ENCODE measurements around the gene NAMPT.

Gene NAMPT

DNA sequence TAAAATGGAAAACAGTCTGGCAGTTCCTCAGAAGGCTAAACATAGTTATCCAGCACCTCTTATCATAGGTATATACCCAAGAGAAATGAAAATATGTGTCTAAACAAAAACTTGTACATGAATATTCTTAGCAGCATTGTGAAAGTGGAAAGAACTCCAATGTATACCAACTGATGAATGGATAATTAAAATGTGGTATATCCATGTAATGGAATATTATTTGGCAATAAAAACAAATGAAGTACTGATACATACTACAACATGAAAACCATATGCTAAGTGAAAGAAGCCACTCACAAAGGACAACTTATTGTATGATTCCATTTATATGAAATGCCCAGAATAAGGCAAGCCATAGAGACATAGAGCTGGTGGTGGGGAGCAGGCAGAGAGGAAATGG lies 32.2 kb upstream of the NAMPT start:
- Mint-ChIP-seq H3K27ac (no peak overlapping the region), H3K27me3 (ENCODE audit: low read depth) (no peaks in the 10 kb centered on the region), H3K9me3 (peaks cover 13% of the 10 kb centered on the region), H3K4me3 (no peak overlapping the region), H3K36me3 (ENCODE audit: low read depth) (no peaks in the 10 kb centered on the region), H3K4me1 (no peaks in the 10 kb centered on the region)
- no peak for TF ChIP-seq CTCF (IDR thresholded peaks at IDR 0.05; ENCODE audit: unreplicated experiment in 3 of 3)

GRCh38 chr7:106314875-106315274 lies 30.1 kb upstream of the NAMPT start:
- no peaks in the 10 kb centered on the region for H3K36me3 Mint-ChIP-seq (ENCODE audit: low read depth)
- TF ChIP-seq CTCF (IDR thresholded peaks at IDR 0.05; ENCODE audit: unreplicated experiment in 3 of 3): no peak
- H3K4me1 Mint-ChIP-seq: no peaks in the 10 kb centered on the region
- no peak overlapping the region for H3K27ac Mint-ChIP-seq
- H3K9me3 Mint-ChIP-seq: peaks cover 9% of the 10 kb centered on the region
- peaks cover 4% of the 10 kb centered on the region for H3K27me3 Mint-ChIP-seq (ENCODE audit: low read depth)
- no peak overlapping the region for H3K4me3 Mint-ChIP-seq

DNA sequence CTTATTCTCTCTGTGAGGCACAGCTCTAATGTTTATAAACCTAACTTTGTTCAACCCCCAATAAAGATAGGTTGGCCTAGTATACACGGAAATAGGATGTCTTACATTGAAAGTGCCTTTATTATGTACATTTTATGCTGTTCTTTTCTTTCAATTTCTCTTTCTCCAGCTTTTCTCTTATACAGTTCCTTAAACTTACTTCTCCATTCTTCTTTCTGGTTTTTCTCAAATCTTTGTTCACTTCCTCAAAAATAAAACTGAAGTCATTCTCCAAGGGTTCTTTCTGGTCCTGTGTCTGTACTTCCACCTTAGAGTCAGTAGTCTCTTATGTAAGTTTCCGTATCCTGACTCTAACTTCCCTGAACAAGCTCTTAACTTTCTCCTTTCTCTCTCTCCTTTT lies 29.2 kb upstream of the NAMPT start:
- TF ChIP-seq CTCF (IDR thresholded peaks at IDR 0.05; ENCODE audit: unreplicated experiment in 3 of 3): no peak
- no peak overlapping the region for H3K27ac Mint-ChIP-seq
- no peaks in the 10 kb centered on the region for H3K36me3 Mint-ChIP-seq (ENCODE audit: low read depth)
- H3K4me3 Mint-ChIP-seq: no peak overlapping the region
- H3K4me1 Mint-ChIP-seq: no peaks in the 10 kb centered on the region
- H3K27me3 Mint-ChIP-seq (ENCODE audit: low read depth): peaks cover 4% of the 10 kb centered on the region
- H3K9me3 Mint-ChIP-seq: peaks cover 8% of the 10 kb centered on the region

GRCh38 chr7:106313456-106313901 lies 28.7 kb upstream of the NAMPT start:
- H3K27ac Mint-ChIP-seq: no peak overlapping the region
- no peak overlapping the region for H3K4me3 Mint-ChIP-seq
- TF ChIP-seq CTCF (IDR thresholded peaks at IDR 0.05; ENCODE audit: unreplicated experiment in 3 of 3): no peak
- H3K9me3 Mint-ChIP-seq: peaks cover 4% of the 10 kb centered on the region
- H3K36me3 Mint-ChIP-seq (ENCODE audit: low read depth): no peaks in the 10 kb centered on the region
- H3K4me1 Mint-ChIP-seq: no peaks in the 10 kb centered on the region
- H3K27me3 Mint-ChIP-seq (ENCODE audit: low read depth): peaks cover 4% of the 10 kb centered on the region

- H3K27ac Mint-ChIP-seq: no peak overlapping the region
- H3K9me3 Mint-ChIP-seq: peaks cover 4% of the 10 kb centered on the region
- no peaks in the 10 kb centered on the region for H3K4me1 Mint-ChIP-seq
- H3K27me3 Mint-ChIP-seq (ENCODE audit: low read depth): peaks cover 4% of the 10 kb centered on the region
- no peak overlapping the region for H3K4me3 Mint-ChIP-seq
- no peak for TF ChIP-seq CTCF (IDR thresholded peaks at IDR 0.05; ENCODE audit: unreplicated experiment in 3 of 3)
- no peaks in the 10 kb centered on the region for H3K36me3 Mint-ChIP-seq (ENCODE audit: low read depth)
Observed at GRCh38 chr7:106312906-106313305, 28.1 kb upstream of the NAMPT start.

DNA sequence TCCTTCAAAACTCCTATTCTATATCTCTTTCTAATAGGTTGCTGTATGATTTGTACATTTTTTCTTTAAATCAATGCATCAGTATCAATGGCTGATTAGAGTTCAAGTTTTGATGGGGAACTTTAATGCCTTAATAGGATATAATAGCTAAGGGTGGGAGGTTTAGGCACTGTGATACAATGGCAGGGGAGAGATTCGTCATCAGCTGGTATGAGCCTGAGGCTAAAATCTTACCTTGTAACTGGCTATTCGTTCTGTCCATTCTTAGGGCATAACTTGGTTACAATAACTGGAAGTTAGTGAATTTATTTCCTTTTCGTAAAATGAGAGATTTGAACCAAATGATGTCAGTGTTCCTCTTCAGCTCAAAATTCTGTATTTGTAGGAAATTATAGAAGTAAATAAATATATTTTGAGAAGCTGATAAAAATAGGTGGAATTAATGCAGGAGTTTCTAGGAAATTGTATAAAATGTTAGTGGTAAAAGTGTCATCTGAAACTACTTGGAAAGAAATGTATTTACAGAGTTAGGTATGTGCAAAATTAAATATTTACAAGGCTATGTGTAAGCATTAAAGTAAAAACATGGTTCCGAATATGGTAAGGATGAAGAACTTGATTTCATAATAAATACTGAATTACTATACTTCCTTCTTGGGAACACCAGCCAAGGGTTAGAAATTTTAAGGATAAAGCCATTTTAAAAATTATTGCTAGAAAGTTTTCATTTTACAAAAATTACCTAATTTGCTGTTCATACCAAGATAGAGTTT lies 27.5 kb upstream of the NAMPT start:
- no peaks in the 10 kb centered on the region for H3K36me3 Mint-ChIP-seq (ENCODE audit: low read depth)
- H3K27me3 Mint-ChIP-seq (ENCODE audit: low read depth): peaks cover 4% of the 10 kb centered on the region

More for the DNA sequence above, 27.5 kb upstream of the NAMPT start:
- no peak for TF ChIP-seq CTCF (IDR thresholded peaks at IDR 0.05; ENCODE audit: unreplicated experiment in 3 of 3)
- Mint-ChIP-seq H3K4me1 (no peaks in the 10 kb centered on the region), H3K27ac (no peak overlapping the region), H3K9me3 (peaks cover 4% of the 10 kb centered on the region), H3K4me3 (no peak overlapping the region)

All from nephron (organoid).